ENCODE data around the gene NAP1L1.

DNA sequence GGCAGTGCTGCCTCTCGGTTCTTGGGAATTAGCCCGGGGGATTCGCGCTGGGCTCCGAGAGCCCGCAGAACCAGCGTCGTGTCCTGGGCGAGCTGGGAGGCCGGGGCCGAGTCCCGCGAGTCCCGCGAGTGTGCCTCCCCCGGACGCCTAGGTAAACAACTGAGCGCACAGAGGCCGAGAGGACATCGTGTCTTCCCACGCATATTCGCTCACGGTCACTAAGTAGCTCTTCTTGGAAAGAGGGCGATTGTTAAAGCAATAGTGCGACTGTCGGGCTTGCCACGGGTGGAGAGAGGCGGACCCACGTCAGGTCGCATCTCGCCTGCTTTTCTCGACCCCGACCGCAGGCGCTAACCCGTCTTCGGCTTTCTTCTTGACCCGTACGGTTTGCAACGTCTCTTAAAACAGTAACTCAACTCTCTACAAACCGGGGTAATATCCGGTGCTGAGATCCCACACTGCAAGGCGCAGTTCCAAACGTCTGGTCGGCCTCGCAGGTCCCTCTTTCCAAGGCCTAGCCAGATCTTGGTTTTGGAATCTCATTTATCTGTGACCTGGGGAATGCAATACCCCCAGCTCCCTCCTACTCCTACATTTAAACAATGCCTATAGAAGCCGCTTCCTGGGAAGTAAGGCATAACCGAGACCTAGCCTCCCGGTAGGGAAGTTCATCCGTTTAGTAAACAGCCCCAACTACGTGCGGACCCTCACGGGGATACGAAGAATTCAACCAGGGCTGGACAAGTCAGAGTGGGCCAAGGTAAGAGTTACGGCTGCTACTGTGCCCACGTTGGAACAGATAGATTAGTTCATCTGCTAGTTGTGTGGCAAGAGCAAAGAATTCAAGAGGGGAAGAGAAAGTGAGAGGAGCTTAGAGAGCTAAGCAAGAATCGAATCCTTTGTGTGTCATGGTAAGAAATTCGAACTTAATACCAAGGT is 52.2 kb downstream of the NAP1L1 start:
- TF ChIP-seq, protein P1, sequence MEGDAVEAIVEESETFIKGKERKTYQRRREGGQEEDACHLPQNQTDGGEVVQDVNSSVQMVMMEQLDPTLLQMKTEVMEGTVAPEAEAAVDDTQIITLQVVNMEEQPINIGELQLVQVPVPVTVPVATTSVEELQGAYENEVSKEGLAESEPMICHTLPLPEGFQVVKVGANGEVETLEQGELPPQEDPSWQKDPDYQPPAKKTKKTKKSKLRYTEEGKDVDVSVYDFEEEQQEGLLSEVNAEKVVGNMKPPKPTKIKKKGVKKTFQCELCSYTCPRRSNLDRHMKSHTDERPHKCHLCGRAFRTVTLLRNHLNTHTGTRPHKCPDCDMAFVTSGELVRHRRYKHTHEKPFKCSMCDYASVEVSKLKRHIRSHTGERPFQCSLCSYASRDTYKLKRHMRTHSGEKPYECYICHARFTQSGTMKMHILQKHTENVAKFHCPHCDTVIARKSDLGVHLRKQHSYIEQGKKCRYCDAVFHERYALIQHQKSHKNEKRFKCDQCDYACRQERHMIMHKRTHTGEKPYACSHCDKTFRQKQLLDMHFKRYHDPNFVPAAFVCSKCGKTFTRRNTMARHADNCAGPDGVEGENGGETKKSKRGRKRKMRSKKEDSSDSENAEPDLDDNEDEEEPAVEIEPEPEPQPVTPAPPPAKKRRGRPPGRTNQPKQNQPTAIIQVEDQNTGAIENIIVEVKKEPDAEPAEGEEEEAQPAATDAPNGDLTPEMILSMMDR (IDR thresholded peaks at IDR 0.05): no peak
- no peak for TF ChIP-seq POLR2A (IDR thresholded peaks at IDR 0.05)

All from heart left ventricle (tissue), 13 donors.